HEK293T (cell line): ENCODE results near the gene SLC8A1.

ENCODE experiments used
- ARNT ChIP-seq: fragments of 450-650 bp; IDR thresholded peaks from 2 replicates; pipeline ENCODE4 v1.6.1; 2017; ENCODE audit warnings: mild to moderate bottlenecking
- BHLHE40 ChIP-seq: fragments of 450-650 bp; IDR thresholded peaks from 2 replicates; pipeline ENCODE4 v1.6.1; 2016; ENCODE audit warnings: mild to moderate bottlenecking, moderate library complexity, borderline replicate concordance
- CTBP1 ChIP-seq: fragments of 450-650 bp; IDR thresholded peaks from 2 replicates; pipeline ENCODE4 v1.6.1; 2016; ENCODE audit warnings: borderline replicate concordance
- ELF4 ChIP-seq: fragments of 450-650 bp; IDR thresholded peaks from 2 replicates; pipeline ENCODE4 v1.6.1; 2017; ENCODE audit warnings: antibody characterized with exemption
- FOXA1 ChIP-seq: fragments of 450-650 bp; IDR thresholded peaks from 2 replicates; pipeline ENCODE4 v1.6.1; 2016; ENCODE audit warnings: mild to moderate bottlenecking
- FOXK2 ChIP-seq: fragments of 450-650 bp; IDR thresholded peaks from 2 replicates; pipeline ENCODE4 v1.6.1; 2016; ENCODE audit warnings: mild to moderate bottlenecking
- FOXM1 ChIP-seq: fragments of 450-650 bp; IDR thresholded peaks from 2 replicates; pipeline ENCODE4 v1.6.1; 2017; ENCODE audit warnings: mild to moderate bottlenecking, borderline replicate concordance
- HDGF ChIP-seq: fragments of 450-650 bp; IDR thresholded peaks from 2 replicates; pipeline ENCODE4 v1.6.1; 2017; ENCODE audit warnings: antibody characterized with exemption, borderline replicate concordance
- L3MBTL2 ChIP-seq: fragments of 450-650 bp; conservative IDR thresholded peaks from 2 replicates; pipeline ENCODE4 v1.6.1; 2016; ENCODE audit warnings: mild to moderate bottlenecking
- NFRKB ChIP-seq: fragments of 450-650 bp; IDR thresholded peaks from 2 replicates; pipeline ENCODE4 v1.6.1; 2016; ENCODE audit warnings: mild to moderate bottlenecking, moderate library complexity
- SP1 ChIP-seq: fragments of 450-650 bp; IDR thresholded peaks from 2 replicates; pipeline ENCODE4 v1.6.1; 2017
- SUZ12 ChIP-seq: fragments of 450-650 bp; IDR thresholded peaks from 2 replicates; pipeline ENCODE4 v1.6.1; 2016; ENCODE audit warnings: mild to moderate bottlenecking
- TARDBP ChIP-seq: fragments of 450-650 bp; IDR thresholded peaks from 2 replicates; pipeline ENCODE4 v1.6.1; 2016
- ZNF384 ChIP-seq: fragments of 450-650 bp; IDR thresholded peaks from 2 replicates; pipeline ENCODE4 v1.6.1; 2016

DNA sequence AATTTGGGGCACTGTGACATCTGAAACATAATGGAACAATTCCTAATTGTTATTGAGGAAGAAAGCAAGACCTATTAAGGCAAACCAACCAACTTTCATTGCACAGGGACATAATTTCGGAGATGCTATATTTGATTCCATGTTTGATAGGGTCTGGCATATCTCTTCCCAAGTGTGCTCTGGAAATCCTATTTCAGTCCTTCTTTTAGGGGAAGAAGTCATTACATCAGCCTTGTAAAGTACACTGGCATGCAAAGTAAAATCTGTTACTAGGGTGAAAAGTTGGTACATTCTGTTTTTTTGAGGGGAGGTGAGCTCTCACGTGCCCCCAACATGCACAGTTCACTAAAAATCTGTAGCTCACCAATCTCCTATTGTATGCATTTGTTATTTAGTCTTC lies 172.4 kb downstream of the SLC8A1 start:
- TF ChIP-seq SP1 (no peak), NFRKB (no peak), BHLHE40 (no peak), TARDBP (no peak), FOXM1 (no peak), ARNT (no peak), SUZ12 (no peak), FOXA1 (no peak), CTBP1 (no peak), ZNF384 (no peak), FOXK2 (no peak), L3MBTL2 (no peak), HDGF (no peak), ELF4 (no peak)
